Brain microvascular endothelial cell (primary cell): ENCODE results near the gene RPL35.

Experiments used
- DNase-seq: peaks from one replicate; pipeline ENCODE4 v3.0.0-alpha.2; 2020
- H3K27ac ChIP-seq: fragments of 250-450 bp; sonication (Bioruptor Pico); 2 replicates; pipeline ENCODE4 v1.5.1; 2020; ENCODE audit warnings: mild to moderate bottlenecking, moderate library complexity
- H3K27me3 ChIP-seq: fragments of 250-450 bp; sonication (Bioruptor Pico); replicated peaks from 2 replicates; pipeline ENCODE4 v1.5.1; 2020; ENCODE audit warnings: mild to moderate bottlenecking
- H3K36me3 ChIP-seq: fragments of 250-450 bp; sonication (Bioruptor Pico); replicated peaks from 2 replicates; pipeline ENCODE4 v1.5.1; 2020; ENCODE audit warnings: mild to moderate bottlenecking
- H3K4me3 ChIP-seq: 2 replicates; pipeline ENCODE4 v1.5.1; 2011; ENCODE audit warnings: low read depth, mild to moderate bottlenecking, control low read depth, low read length, moderate library complexity
- in situ Hi-C: cut with HindIII; loops from 2 replicates; pipeline ENCODE4 v1.10.0; 2017; ENCODE audit warnings: low sequenced_read_pairs, low pct_ligation_motif_present
- TF ChIP-seq, protein P1 (sequence below): IDR thresholded peaks from 2 replicates; pipeline ENCODE4 v1.5.1; 2011; ENCODE audit warnings: low read depth, mild to moderate bottlenecking, moderate library complexity, low read length, control low read depth, inconsistent platforms; ENCODE audit errors: missing control alignments

RPL35 gene

DNA sequence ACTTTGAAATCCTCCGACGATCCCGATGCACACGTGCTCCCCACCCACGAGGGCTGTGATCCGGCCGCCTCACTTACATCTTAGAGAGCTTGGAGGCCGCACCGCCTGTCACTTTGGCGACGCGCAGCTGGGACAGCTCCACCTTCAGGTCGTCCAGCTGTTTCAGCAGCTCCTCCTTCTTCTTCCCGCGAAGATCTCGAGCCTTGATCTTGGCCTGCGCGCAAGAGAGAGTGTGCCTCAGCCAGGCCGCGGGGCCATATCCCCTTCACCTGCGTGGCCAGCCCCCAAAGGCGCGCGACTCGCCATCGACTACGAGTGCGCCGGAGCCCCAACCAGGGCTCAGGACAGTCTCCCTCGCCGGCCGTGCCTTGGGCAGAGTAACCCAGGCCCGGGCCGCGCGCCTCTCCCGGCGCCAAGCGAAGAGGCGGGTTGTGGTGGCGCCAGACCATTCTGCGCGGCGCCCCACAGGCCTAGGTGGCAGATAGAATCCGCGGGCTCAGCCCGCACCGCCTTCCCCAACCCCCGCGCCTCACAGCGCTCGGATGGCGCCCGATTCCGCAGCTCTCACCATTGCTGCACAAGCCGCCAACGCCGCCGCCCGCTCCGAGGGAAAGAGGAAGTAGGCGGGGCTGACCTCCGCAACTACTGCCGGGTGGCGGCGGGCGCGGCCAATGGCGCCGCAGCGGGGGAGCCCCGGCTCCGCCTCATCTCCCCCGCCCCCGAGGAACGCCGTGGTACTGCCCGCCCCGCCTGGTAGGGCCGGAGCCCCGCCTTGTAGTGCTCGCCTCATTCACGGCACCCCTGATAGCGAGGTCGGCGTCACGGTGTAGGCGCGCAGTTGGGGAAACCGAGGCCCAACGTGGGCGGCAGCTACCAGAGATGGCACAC lies at the start of gene RPL35, which contains the start of gene ARPC5L:
RPL35 (minus strand) TSS at position 616 of the 888 bp plus-strand sequence; CDS start at position 571, 45 bp downstream.
ARPC5L (plus strand) TSS at position 789 of the 888 bp plus-strand sequence. CDS start 7,161 bp downstream, outside the sequence.
- TF ChIP-seq, protein P1, sequence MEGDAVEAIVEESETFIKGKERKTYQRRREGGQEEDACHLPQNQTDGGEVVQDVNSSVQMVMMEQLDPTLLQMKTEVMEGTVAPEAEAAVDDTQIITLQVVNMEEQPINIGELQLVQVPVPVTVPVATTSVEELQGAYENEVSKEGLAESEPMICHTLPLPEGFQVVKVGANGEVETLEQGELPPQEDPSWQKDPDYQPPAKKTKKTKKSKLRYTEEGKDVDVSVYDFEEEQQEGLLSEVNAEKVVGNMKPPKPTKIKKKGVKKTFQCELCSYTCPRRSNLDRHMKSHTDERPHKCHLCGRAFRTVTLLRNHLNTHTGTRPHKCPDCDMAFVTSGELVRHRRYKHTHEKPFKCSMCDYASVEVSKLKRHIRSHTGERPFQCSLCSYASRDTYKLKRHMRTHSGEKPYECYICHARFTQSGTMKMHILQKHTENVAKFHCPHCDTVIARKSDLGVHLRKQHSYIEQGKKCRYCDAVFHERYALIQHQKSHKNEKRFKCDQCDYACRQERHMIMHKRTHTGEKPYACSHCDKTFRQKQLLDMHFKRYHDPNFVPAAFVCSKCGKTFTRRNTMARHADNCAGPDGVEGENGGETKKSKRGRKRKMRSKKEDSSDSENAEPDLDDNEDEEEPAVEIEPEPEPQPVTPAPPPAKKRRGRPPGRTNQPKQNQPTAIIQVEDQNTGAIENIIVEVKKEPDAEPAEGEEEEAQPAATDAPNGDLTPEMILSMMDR: no peak
- Histone ChIP-seq H3K27ac (peak within 1 kb of the TSS; percentile 97), H3K36me3 (peaks cover 48% of the 10 kb centered on the region), H3K27me3 (no peaks in the 10 kb centered on the region), H3K4me3 (peak within 1 kb of the TSS; percentile 96)
- in situ Hi-C loops: no loop called here
- peak; percentile 89 for DNase-seq

DNA sequence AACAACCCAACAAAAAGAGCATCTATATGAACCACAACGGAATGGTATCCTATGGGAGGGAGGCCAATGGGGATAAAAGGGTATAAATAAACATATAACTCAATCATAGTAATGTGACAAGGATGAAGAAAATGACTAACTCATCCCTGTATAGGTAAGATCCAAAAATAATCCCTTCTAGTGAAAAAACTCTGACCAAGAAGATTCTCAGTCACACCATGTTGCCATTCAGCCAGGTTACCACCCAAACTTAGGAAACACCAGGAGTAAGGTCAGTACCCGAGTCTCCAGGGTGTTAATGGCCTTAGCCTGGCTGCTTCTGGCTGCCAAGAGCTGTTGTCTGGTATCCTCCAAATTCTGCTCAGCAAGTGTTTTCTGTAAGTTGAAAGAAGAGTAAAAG lies 46.3 kb upstream of the RPL35 start:
- TF ChIP-seq, protein P1: no peak
- peaks cover 18% of the 10 kb centered on the region for H3K36me3 ChIP-seq
- DNase-seq: no peak
- H3K4me3 ChIP-seq: no peak overlapping the region
- no peak overlapping the region for H3K27ac ChIP-seq
- no peaks in the 10 kb centered on the region for H3K27me3 ChIP-seq
- in situ Hi-C loops: no loop called here

DNA sequence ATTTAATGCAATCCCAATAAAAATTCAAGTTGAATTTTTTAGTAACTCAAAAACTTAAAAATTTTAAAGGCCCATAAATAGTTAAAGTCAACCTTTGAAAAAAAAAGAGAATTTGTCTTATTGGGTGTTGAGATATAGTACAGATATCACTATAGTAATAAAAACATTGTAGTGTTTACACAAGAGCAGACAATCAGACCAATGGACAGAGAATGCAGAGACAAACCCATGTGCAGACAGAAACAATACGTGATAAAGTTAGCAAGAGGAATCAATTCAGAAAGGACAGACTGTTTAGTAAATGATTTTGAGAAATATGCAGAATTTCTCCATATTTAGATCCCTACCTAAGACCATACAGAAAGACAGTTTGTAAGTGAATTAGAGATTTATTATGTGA lies 45.2 kb upstream of the RPL35 start:
- H3K27ac ChIP-seq: peak overlapping the region; percentile 22
- TF ChIP-seq, protein P1: no peak
- DNase-seq: peak; percentile 16
- in situ Hi-C loops: no loop called here
- H3K27me3 ChIP-seq: no peaks in the 10 kb centered on the region
- no peak overlapping the region for H3K4me3 ChIP-seq
- H3K36me3 ChIP-seq: peaks cover 14% of the 10 kb centered on the region

DNA sequence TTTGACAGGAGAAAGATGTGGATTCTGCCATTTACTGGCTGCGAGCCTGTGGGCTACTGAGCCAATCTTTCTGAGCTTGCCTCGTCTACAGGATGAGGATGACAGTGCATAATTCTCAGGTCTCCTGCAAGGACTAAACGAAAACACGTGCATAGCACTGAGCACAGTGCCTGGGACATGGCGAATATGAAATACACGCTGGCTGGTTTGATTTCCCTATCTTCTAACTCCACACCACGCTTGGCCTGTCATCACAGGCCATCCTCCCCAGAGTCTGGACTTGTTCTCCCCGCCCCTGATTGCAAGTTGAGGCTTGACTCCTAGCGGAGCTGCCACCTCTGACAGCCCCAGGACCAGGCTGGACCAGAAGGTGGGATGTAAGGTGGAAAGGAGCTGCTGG lies 38.1 kb upstream of the RPL35 start:
- no peaks in the 10 kb centered on the region for H3K27me3 ChIP-seq
- no peak for DNase-seq
- TF ChIP-seq, protein P1: no peak
- H3K27ac ChIP-seq: no peak overlapping the region
- H3K36me3 ChIP-seq: peaks cover 8% of the 10 kb centered on the region
- no peak overlapping the region for H3K4me3 ChIP-seq
- in situ Hi-C loops: no loop called here

DNA sequence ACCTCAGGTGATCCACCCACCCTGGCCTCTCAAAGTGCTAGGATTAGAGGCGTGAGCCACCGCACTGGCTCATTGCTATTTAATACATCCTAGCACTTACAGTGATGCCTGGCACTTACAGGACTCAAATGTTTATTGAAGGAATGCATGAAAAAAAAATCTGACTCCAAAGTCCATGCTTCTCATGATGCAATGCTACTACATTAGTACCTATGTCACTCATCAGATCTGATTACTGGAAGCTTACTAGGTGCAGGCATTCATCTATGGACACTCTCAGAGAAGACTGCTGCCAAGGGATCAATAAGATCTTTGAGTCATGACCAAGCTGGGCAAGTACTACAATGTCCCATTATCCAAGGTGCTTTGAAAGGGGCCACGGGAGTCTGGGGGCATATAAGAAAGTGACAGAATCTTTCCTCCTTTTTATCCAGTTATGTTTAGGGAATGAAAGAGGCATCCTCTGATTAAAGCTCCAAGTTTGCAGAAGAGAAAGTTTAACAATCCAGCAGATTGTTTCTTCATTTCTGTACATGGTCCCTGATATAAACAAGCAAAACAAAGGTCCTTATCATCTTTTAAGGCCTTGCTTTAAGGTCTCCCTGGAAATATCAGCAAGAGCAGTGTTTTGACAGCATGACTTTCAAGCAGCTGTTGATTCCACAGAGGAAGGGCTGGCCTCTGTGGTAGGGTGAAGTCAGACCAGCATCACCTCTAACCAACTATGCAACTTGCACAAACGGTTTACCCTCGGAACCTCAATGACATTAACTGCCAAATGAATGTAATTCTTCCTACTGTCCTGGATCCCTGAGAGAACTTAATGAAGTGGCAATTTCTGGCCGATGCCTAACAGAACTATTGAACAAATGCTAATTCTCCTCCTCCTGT lies 36.1 kb upstream of the RPL35 start:
- H3K27ac ChIP-seq: no peak overlapping the region
- in situ Hi-C loops: no loop called here
- TF ChIP-seq, protein P1: no peak
- no peaks in the 10 kb centered on the region for H3K27me3 ChIP-seq
- no peak overlapping the region for H3K4me3 ChIP-seq
- DNase-seq: no peak
- peaks cover 8% of the 10 kb centered on the region for H3K36me3 ChIP-seq
